GM18508 (cell line): Measurements from ENCODE around the gene C1QTNF1.
"Not testable (repeated sequence)": the region's sequence is repeated elsewhere in the genome, so short reads cannot be mapped to it uniquely, and the experiment has no call there.

Experiments used
- ATAC-seq: cut with Tn5 transposase; IDR thresholded peaks from one replicate; pipeline ENCODE4 v1.9.1; 2021; ENCODE audit warnings: moderate number of reproducible peaks; ENCODE audit not compliant: insufficient read depth, unreplicated experiment

Gene C1QTNF1

DNA sequence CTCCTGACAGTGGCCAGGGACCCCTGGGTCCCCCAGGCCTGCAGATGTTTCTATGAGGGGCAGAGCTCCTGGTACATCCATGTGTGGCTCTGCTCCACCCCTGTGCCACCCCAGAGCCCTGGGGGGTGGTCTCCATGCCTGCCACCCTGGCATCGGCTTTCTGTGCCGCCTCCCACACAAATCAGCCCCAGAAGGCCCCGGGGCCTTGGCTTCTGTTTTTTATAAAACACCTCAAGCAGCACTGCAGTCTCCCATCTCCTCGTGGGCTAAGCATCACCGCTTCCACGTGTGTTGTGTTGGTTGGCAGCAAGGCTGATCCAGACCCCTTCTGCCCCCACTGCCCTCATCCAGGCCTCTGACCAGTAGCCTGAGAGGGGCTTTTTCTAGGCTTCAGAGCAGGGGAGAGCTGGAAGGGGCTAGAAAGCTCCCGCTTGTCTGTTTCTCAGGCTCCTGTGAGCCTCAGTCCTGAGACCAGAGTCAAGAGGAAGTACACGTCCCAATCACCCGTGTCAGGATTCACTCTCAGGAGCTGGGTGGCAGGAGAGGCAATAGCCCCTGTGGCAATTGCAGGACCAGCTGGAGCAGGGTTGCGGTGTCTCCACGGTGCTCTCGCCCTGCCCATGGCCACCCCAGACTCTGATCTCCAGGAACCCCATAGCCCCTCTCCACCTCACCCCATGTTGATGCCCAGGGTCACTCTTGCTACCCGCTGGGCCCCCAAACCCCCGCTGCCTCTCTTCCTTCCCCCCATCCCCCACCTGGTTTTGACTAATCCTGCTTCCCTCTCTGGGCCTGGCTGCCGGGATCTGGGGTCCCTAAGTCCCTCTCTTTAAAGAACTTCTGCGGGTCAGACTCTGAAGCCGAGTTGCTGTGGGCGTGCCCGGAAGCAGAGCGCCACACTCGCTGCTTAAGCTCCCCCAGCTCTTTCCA lies 25.1 kb downstream of the C1QTNF1 start:
- ATAC-seq, result no peak

DNA sequence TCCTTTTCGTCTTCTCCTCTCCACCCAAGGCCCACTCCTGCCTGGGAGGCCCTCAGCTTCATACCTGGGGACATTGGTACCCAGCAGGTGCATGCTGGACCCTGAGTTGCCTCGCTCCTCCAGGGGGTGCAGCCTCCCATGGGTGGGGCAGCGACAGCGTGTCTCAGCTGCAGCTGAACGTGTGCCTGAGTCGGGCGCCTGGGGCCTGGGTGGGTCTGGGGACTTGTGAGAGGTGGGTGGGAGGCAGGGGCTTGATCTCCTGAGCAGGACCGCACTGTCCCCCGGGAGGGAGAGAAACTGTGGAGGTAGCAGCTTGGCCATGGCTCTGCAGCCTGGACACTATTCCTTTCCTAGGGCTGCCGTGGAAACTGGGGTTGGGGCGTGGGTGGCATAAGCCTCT lies 25.9 kb downstream of the C1QTNF1 start:
- no peak for ATAC-seq

DNA sequence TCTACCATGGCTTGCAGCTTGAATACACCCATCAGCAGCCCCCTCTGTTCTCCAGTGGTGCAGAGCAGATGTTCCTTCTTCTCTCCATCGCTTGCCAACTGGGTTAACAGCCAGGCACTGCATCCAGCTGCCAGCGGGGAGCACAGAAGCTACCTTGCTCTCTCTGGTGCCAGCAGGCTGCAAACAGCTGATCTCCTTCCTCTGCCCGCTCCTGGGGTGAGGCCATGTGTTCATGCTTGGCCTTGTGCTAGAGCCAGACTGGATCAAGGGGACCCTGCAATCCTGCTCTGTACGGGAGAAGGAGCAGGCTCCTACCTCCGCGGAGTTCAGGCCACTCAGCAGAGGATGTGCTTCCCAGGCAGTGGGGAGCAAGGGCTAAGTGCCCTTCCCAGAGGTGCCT lies 26.6 kb downstream of the C1QTNF1 start:
- no peak for ATAC-seq

DNA sequence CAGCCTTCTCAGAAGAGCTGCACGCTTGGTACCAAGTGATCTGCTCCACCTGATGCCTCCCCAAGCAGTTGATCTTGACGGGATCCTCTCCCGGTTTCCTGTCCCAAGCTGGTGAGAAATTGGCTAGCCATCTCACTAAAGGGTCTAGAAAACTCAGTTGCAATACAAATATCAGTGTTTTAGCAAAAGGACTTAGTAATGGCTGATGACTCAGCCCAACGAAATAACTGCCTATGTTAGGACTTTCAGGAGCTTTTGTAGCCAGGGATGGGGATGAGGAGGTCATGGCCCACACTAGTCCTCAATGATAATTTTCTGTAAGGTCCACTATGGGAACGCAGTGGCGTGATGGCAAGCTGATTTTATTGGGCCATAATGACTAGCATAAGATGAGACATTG lies 27.3 kb downstream of the C1QTNF1 start:
- no peak for ATAC-seq

DNA sequence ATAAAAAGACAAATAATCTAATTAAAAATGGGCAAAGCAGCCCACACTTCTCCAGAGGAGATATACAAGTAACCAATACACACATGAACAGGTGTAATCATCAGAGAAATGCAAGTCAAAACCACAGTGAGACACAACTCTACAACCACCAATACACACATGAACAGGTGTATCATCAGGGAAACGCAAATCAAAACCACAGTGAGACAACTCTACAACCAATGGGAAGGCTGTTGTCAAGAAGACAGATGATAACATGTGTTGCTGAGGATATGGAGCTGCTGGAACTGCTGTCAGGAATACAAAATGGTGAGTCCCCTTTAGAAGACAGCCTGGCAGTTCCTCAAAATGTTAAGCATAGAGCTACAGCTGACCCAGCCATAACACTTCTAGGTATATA lies 28.2 kb downstream of the C1QTNF1 start:
- no peak for ATAC-seq

DNA sequence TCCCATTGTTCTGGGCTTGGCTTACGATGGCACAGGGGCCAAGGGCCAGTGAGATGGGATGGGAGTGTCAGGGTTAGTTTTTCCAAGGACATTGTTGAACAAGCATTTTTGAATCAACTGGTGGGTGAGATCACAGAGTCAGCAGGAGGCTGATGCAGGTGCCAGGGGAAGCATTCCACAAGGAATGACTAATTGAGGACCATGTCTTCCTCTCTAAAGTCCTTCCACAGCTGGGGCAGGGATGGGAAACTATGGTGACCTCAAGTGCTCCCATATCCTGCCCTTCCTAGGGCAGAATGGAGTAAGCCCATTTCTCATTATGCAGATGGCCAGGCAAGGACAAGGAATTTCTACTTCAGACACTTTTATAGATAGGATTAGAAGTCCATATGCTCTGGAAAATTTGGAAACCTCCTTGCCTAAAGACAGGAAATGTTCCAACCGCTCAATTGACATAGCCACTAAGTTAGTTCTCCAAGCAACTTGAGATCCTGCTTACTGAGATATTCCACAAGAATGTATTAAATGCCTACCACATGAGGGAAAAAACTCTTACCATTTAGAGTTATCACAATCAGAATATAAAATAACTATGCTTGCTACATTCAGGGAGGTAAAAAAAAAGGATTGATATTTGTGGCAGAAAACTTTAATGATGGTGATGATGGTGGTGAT lies 29.4 kb downstream of the C1QTNF1 start:
- no peak for ATAC-seq

DNA sequence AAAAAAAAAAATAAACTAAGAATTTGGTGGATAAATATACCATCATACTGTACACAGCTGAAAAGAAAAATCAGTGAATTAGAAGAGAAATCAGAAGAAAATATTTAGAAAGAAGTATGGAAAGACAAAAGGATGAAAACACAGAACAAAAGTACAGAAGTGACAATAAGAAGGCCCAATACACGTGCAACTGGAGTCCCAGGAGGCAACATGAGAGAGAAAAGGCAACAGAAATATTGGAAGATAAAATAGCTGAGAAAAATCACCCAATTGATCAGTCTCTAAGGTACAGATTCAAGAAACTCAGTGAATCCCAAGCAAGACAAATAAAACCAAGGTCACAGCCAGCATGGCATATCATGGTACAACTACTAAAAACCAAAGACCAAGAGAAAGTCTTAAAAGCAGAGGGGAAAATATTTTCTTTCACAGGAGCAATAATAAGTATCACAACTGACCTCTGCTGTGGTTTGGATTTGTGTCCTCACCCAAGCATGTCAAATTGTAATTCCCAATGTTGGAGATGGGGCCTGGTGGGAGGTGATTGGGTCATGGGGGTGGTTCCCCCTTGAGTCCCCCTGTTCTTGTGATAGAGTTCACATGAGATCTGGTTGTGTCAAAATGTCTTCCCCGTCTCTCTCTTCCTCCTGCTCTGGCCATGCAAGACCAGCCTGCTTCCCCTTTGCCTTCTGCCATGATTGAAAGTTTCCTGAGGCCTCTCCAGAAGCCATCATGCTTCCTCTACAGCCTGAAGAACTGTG lies 30.4 kb downstream of the C1QTNF1 start:
- ATAC-seq, result no peak

DNA sequence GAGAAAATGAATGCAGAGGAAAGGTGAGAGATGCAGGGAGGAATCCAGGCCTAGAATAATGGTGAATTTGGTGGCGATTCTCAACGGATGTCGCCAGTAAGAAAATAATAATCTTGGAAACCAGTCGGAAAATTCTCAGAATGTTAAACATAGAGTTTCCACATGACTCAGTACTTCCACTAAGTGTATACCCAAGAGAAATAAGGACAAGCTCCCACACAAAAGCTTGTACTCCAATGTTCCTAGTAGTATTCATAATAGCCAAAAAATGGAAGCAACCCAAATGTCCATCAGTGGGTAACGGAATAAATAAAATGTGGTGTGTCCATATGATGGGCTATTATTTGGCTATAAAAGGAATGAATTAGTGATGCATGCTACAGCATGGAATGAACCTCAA lies 31.2 kb downstream of the C1QTNF1 start:
- no peak for ATAC-seq

DNA sequence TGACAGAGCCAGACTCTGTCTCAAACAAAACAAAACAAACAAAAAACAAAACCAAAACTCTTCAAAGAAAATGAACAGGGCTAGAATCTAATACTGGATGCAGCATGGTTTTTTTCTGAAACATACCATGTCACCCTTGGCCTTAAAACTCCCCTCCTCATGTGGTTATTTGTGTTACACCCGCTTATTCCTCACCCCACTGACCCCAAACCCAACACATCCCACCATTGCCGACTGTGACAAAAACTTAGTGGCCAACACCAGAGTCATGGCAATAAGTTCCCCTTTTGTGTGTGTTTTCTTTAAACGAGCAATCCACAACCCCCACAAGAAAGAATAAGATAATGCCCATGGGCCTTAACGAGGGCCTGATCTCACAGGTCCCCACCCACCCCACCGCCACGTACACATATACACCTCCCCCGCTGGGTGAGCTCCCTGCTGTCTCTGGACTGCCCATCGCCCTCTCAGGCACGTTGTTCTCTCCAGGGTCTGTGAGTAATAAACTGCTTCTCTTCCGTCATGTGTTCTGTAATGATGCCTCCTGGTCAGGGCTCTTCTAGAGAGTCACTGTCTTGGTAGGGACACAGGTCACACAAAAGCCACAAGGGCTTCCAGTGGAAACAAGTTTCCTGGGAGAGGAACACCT lies 33.9 kb downstream of the C1QTNF1 start:
- no peak for ATAC-seq

DNA sequence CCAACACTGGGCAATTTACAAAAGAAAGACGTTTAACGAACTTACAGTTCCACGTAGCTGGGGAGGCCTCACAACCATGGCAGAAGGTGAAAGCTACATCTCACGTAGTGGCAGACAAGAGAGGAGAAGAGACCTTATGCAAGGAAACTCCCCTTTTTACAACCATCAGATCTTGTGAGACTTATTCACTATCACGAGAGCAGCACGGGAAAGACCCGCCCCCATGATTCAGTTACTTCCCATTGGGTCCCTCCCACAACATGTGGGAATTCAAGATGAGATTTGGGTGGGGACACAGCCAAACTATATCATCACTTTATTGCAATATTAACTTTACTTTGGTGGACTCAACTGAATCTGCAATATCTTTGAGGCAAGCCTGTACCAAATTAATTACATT lies 38.7 kb downstream of the C1QTNF1 start:
- ATAC-seq, result no peak

DNA sequence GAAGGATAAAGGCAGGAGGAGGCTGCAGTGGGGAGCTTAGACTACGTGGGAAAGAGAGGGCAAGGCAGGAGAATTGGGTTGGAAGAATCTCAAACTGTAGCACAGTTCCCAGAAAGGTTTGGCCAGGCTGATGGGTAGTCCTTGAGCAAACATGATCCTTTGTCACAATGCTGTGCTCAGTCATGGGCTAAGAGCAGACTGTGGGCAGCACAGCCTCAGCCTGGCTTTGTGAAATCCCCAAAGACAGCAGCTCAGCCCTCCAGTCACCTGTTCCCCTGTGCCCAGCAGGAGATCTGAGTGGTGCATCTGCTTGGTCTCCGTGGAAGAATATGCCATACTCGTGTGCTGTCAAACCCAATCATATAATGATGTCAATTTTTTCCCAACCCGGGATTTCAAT lies 40.1 kb downstream of the C1QTNF1 start:
- ATAC-seq, result no peak

DNA sequence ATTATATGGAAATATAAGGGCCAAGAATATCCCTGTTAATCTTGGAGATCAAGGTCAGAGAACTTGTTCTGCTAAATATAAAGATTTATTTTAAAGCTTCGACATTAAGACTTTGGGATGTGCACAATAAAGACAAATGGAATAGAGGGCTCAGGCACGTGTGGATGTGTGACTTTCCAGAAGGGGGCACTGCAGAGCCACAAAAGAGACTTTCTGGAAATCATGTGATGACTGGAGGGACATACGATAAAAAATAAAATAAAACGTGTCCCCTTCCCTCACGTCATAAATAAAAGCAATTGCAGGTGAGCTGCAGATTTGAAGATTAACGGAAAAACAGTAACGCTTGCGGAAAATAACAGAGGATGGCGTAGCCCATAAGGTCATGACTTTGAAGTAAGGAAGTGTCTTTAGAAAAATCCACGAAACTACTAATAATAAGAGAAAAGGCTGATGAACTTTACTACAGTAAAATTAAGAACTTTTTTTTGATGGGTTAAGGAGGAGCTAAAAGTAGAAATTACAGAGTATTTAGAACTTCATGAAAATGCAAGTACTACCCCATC lies 41.2 kb downstream of the C1QTNF1 start:
- no peak for ATAC-seq

DNA sequence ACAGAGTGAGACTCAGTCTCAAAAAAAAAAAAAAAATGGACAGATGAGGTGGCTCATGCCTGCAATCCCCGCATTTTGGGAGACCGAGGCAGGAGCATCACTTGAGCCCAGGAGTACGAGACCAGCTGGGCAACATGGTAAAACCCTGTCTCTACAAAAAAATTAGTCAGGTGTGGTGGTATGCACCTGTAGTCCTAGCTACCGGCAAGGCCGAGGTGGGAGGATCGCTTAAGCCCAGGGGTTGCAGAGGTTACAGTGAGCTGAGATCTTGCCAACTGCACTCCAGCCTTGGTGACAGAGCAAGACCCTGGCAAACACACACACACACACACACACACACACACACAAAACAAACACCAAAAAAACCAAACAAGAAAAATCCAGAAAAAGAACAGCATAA lies 43.0 kb downstream of the C1QTNF1 start:
- ATAC-seq, result no peak

DNA sequence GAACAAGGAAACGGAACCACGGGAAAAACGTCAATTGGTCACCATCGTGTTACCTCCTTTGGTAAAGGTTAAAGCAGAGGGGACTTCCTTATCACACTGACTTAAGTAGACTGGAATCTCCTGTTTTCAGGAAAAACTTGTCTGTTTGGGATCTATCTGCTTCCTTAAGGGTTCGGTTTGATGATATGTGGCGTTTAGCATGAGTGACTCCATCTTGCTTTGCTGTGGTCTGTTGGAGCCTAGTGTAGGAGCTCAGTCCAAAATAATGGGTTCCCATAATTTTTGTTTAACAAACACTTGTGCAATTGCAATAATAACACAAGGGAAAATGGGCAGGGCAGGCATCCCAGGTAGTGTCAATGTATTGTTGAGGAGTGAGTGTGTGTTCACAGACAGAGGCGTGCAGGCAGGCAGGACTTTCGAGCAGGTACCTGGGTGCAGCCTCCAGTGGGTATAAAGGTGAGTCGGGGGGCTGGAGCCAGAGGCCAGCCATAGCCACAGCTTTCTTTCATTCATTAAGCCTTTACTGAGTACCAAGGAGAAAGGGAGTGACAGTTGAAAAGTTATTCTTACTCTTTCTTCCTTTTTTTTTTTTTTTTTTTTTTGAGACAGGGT lies 46.4 kb downstream of the C1QTNF1 start:
- ATAC-seq, result no peak

DNA sequence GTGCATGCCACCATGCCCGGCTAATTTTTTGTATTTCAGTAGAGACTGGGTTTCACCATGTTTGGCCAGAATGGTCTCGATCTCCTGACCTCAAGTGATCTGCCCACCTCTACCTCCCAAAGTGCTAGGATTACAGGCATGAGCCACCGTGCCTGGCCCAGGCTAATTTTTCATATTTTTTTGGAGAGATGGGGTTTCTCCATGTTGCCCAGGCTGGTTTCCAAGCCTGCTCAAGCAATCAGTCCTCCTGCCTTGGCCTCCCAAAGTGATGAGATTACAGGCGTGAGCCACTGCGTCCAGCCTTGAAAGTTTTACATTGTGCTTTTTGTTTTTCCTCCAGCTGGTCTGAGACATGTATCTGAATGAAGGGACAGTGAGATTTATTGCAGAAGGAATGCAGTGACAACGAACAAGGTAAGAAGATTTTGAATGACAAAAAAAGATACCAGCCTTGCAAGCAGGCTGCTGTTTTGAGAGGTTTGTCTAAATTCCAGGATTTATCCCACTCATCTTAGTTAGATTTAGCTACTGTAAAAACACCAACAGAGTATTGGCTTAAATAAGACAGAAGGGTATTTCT lies 47.3 kb downstream of the C1QTNF1 start:
- no peak for ATAC-seq

DNA sequence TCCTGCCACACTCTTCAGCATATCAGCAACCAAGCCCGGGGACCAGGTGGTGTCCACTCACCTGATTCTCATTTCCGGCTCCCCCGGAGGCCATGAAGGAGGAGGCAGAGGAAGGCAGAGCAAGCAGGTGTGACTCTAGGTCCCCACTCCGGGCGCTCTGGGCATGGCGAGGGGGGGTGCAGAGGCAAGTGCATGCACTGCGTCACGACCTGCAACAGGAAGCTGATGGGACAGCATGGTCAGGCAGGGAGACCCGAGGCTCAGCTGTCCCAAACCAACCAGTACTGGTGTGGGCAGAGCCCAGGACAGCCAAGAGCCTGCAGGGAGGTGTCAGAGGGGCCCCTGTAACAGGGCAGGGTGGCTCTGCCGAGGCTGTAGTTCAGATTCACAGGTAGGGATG lies 48.6 kb downstream of the C1QTNF1 start:
- no peak for ATAC-seq

DNA sequence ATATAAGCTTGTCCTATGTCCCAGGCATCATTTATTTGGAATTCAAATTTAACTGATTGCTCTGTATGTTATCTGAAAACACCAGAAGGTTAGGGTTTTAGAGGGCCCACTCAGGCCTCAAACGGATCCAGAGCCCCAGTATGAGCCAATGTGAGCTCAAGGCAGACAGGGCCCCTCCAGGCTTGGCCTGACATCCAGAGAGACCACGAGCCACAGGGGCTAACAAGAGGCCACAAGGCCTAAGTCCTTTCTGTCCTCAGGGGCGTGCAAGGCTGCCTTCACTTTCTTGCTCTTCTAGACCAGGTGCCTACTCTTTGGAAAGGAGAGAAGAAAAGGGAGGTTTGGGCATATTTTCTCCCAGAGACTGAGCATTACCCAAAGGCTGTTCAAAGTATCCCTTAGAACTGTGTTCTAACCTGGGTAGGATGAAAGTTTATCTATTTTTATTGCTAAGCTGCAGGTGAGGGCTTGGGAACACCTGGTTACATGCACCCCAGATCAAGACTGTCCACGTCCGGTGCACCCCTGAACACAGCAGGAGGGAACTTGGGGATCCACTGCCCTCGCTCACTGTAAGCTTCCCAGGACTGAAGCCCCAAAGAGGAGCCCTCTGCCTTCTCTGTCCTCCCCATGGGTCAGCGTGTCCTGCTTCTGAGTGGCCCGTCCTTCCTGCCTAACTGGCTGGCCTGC lies 49.2 kb downstream of the C1QTNF1 start:
- no peak for ATAC-seq

DNA sequence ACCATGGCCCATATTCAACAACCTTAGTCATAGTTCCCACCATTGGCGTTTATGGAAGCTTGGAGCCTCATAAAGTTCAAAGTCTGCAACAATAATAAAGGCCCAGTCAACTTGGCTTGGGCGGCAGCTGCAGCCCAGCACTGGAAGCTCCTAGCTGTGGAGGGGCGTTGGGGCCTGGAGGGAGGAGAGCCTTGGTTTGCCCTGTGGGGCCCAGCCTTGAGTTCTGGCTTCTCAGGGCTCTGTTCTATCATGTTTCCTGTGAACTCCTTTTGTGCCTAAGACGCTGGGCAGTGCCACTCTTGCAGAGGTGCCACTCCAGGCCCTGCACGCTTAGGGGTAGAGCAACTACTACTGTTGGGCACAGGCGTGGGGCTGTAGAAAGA lies 49.7 kb downstream of the C1QTNF1 start:
- no peak for ATAC-seq

DNA sequence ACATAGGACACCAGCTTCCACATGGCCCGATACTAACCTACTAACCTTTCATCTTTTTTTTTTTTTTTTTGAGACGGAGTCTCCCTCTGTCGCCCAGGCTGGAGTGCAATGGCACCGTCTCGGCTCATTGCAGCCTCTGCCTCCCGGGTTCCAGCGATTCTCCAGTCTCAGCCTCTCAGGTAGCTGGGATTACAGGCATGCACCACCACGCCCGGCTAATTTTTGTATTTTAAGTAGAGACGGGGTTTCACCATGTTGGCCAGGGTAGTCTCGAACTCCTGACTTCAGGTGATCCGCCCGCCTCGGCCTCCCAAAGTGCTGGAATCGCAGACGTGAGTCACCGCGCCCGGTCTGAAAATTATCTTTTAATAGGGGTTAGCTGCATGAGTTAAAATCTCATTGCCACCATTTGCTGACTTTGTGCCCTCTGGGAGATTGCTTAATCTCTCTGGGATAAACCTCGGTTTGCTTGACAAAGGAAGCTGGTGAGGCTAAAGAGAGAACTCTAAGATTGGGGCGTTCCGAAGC lies 50.2 kb downstream of the C1QTNF1 start:
- ATAC-seq, result not testable (repeated sequence)
